ENCODE measurements around the gene COLEC11.

Gene COLEC11

DNA sequence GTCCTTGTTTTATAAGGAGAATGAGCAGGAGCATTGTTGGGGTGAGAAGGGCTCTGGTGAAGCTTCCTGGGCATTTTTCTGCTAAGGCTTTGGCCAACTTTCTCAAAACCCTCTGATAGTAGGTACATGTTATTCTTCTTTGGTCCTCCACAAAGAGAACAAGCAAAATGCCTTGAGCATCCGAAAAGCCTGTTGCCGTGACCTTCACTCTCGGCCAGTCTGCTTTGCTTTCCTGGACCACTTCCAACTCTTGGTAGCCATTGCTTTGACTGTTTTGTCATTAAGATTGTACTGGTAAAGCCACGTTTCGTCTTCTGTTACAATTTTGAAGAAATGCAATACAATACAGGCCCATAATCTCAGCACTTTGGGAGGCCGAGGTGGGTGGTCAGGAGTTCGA, 35.7 kb downstream of the COLEC11 start:
- no peak for TF ChIP-seq CTCF (IDR thresholded peaks at IDR 0.05; ENCODE audit: borderline replicate concordance, control extremely low read depth, extremely low read depth, insufficient read depth, missing control alignments)
- in situ Hi-C loops (cut with MboI; ENCODE audit: low sequenced_read_pairs, unreplicated experiment) = no loop called here
- no peak for DNase-seq (ENCODE audit: low spot score)

DNA sequence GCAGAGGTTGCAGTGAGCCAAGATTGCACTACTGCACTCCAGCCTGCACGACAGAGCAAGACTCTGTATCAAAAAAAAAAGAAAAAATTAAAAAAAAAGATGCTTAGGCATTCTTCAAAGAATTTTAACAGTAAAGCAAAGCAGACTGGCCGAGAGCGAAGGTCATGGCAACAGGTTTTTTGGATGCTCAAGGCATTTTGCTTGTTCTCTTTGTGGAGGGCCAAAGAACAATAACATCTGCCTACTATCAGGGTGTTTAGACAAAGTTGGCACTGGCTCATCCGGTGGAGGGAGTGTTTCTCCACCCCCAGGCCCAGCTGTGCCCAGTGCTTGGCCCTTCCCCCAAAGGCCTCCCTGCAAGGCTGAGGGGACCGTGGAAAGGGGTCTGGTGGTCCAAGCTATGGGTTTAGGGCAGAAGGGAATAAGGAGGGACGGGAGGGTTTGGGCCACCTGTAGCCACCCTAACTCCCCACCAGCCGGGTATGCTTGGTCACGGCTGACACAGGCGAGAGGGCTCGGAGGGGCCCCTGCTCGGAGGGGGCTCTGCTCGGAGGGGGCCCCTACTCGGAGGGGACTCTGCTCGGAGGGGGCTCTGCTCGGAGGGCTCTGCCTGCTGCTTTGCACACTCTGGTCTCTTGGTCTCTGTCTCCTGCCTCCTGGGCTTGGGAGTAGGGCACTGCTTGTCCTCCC, 36.4 kb downstream of the COLEC11 start:
- no peak for TF ChIP-seq CTCF (IDR thresholded peaks at IDR 0.05; ENCODE audit: borderline replicate concordance, control extremely low read depth, extremely low read depth, insufficient read depth, missing control alignments)
- DNase-seq (ENCODE audit: low spot score) = no peak
- in situ Hi-C loops (cut with MboI; ENCODE audit: low sequenced_read_pairs, unreplicated experiment) = no loop called here

DNA sequence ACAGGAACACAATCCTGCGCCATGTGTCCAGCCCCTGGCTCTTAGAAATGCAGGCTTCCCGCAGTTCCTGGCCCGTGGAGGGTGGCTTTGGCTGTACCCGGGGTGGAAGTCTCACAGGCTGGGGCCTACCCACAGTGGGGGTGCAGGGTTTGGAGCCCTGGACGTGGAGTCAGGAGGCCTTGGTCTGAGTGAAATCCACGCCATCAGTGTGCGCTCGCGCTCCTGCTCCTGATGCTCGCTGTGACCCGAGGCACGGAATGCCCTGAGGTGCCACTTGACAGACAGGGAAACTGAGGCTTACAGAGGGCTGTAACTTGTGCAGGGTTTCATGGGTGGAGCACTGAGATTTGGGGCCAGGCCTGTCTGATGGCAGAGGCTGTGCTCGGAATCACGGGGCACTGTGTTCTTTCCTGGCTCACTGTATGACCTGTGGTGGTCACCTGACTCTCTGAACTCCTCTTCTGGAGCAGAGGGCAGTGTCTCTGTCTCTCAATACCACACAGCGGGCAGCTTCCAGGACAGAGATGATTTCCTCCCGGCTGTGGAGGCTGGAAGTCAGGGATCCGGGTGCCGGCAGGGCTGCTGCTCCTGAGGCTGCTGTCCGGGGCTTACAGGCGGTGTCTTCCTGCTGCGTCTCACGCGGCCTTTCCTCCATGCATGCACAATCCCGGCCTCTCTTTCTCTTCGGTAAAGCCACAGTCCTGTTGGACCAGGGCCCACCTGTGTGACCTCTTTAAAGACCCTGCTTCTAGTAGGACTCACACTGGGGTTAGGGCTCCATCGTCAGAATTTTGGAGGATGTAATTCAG, 37.1 kb downstream of the COLEC11 start:
- in situ Hi-C loops (cut with MboI; ENCODE audit: low sequenced_read_pairs, unreplicated experiment) = no loop called here

DNA sequence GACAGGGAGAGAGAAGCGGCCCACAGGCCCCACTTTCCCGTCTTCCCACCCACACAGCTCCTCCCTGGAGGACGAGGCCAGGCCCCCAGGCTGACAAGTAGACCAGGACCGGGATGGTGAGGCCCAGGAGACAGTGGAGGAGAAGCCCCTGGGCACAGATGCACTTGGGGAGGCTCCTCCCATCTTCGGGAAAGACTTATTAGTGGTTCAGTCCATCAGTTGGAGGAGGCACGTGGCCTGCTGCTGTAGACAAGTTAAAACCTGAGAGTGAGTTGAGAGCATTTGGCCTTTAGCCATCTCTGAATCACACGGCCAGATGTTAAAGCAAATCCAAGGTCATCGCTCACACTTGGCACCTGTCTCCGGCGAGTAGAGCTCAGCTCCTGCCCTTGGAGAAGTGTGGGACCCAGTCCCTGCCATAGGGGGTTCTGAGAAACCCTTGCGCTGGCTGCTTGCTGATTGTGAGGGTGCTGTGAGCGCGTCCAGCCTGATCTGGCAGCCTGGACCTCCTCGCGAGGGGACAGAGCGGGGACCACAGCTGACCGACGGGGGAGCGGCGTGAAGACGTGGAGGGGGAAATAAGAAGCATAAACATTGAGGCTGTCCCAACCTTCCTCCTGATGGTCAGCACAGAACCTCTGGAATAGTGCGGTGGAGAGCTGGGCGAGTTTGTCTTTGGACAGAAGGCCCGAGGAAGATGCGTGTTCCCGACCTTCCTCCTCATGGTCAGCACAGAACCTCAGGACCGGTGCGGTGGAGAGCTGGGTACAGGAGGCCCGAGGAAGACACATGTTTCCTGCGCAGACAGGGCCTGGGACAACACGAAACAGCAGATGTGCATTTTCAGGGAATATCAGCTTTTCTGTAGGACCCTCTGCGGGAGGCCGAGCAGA, 38.4 kb downstream of the COLEC11 start:
- no peak for DNase-seq (ENCODE audit: low spot score)
- in situ Hi-C loops (cut with MboI; ENCODE audit: low sequenced_read_pairs, unreplicated experiment) = no loop called here
- no peak for TF ChIP-seq CTCF (IDR thresholded peaks at IDR 0.05; ENCODE audit: borderline replicate concordance, control extremely low read depth, extremely low read depth, insufficient read depth, missing control alignments)

More for the DNA sequence above, 37.1 kb downstream of the COLEC11 start:
- TF ChIP-seq CTCF (IDR thresholded peaks at IDR 0.05; ENCODE audit: borderline replicate concordance, control extremely low read depth, extremely low read depth, insufficient read depth, missing control alignments) = no peak
- no peak for DNase-seq (ENCODE audit: low spot score)

DNA sequence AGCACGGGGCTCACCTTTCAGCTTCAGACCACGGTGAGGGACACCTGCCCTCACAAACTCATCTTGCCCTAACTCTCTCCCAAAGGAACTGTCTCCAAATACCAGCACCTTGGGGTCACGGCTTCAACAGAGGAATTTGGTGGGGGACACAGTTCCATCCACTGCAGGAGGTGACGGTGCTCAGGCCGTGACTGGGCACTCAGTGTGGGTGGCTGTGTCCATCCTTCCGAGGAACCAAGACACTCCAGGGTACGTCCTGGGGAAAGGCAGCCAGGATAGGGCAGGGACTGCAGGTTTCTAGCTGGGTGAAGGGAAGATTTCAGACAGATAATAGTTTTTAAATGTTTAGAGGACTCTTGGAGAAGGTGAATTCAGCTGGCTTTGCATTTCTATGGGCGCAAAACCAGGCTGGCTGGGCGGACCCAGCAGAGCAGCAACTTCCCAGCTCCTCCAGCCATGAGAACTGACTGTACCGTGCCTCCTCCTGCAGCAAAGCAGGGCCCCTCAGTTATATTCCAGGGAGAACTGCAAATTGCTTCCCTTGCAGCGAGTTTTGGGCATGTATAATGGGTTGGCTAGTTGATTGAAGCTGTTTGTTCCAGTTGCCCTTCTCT, 39.2 kb downstream of the COLEC11 start:
- DNase-seq (ENCODE audit: low spot score) = no peak
- TF ChIP-seq CTCF (IDR thresholded peaks at IDR 0.05; ENCODE audit: borderline replicate concordance, control extremely low read depth, extremely low read depth, insufficient read depth, missing control alignments) = no peak
- in situ Hi-C loops (cut with MboI; ENCODE audit: low sequenced_read_pairs, unreplicated experiment) = no loop called here

DNA sequence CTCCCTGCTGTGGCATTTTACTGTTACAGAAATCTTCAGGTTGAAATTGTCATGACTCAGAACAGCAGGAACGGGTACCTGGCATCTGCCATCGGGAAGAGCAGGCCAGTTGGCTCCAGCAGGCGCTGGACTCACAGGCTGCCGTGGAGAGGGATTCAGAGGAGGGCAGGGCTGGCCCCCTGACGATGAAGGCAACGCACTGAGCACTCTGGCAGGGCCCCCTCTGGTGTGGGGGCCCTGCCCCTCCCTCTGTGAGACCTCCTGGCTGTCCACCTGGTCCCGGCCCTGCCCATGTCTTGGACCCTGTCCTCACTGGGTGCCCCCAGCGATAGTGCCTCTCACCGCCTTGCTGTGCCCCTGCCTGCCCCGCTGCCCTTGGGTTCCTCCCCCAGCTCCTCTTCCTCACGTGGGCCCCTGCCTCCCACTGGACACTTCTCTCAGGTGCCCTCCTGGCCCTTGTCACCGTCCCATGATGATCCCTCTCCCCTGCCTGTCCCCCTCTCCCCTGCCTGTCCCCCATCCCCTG, 39.7 kb downstream of the COLEC11 start:
- in situ Hi-C loops (cut with MboI; ENCODE audit: low sequenced_read_pairs, unreplicated experiment) = no loop called here
- no peak for TF ChIP-seq CTCF (IDR thresholded peaks at IDR 0.05; ENCODE audit: borderline replicate concordance, control extremely low read depth, extremely low read depth, insufficient read depth, missing control alignments)
- DNase-seq (ENCODE audit: low spot score) = no peak
